Measurements from ENCODE around the gene DHFR. TPM values are rescaled to one million over a fixed set of nuclear protein-coding genes. Genes with fewer than 3 reads are reported as not detected.

DHFR gene
- 5.4 and 39.7 TPM in 2 replicates for total RNA-seq

GRCh38 chr5:80654391-80655230 is at the start of gene DHFR, which contains the start of gene MSH3:
TSS of gene DHFR (minus strand) at chr5:80654983. CDS start at chr5:80654489, 494 bp downstream.
TSS of gene MSH3 (plus strand) at chr5:80654652. CDS start at chr5:80654728, 76 bp downstream.

Other genes with a start within 250 kb of the DHFR start
- gene ZFYVE16, start 246.9 kb downstream of the DHFR start, total RNA-seq, result 26.1 and 32.7 TPM in 2 replicates
- 3.8 and 7.0 TPM in 2 replicates for gene FAM151B, start 166.9 kb downstream of the DHFR start, total RNA-seq
- not detected in 2 replicates for gene ANKRD34B, start 84.7 kb downstream of the DHFR start, total RNA-seq
- 15.2 and 16.1 TPM in 2 replicates for gene MSH3, start 331 bp downstream of the DHFR start, total RNA-seq